ENCODE measurements around the gene LAPTM5.
"Not testable (repeated sequence)": the region's sequence is repeated elsewhere in the genome, so short reads cannot be mapped to it uniquely, and the experiment has no call there.

The LAPTM5 gene

GRCh38 chr1:30757352-30758120 is at the start of gene LAPTM5:
Gene LAPTM5 (minus strand): TSS chr1:30757774. CDS start chr1:30757745, 29 bp downstream.
- DNase-seq = peak; percentile 60

- no peak for DNase-seq
These were observed 49.1 kb upstream of the LAPTM5 start for GRCh38 chr1:30806381-30807317.

- no peak for DNase-seq
These were observed 47.9 kb upstream of the LAPTM5 start for GRCh38 chr1:30805304-30806003.

GRCh38 chr1:30804822-30805221 is 47.2 kb upstream of the LAPTM5 start:
- no peak for DNase-seq

- no peak for DNase-seq
These were observed 46.8 kb upstream of the LAPTM5 start for GRCh38 chr1:30804352-30804751.

- no peak for DNase-seq
These were observed 46.0 kb upstream of the LAPTM5 start for GRCh38 chr1:30803562-30803961.

GRCh38 chr1:30801771-30802198 is 44.2 kb upstream of the LAPTM5 start:
- peak; percentile 85 for DNase-seq

- DNase-seq = no peak
These were observed 41.6 kb upstream of the LAPTM5 start for GRCh38 chr1:30799233-30799511.

GRCh38 chr1:30798389-30799232 is 41.0 kb upstream of the LAPTM5 start:
- DNase-seq = no peak

- no peak for DNase-seq
These were observed 37.5 kb upstream of the LAPTM5 start for GRCh38 chr1:30795026-30795425.

- DNase-seq = no peak
These were observed 36.7 kb upstream of the LAPTM5 start for GRCh38 chr1:30794260-30794659.

- DNase-seq = no peak
These were observed 35.6 kb upstream of the LAPTM5 start for GRCh38 chr1:30793209-30793608.

- DNase-seq = no peak
These were observed 34.3 kb upstream of the LAPTM5 start for GRCh38 chr1:30791868-30792267.

- no peak for DNase-seq
These were observed 33.5 kb upstream of the LAPTM5 start for GRCh38 chr1:30790850-30791778.

- DNase-seq = not testable (repeated sequence)
These were observed 32.6 kb upstream of the LAPTM5 start for GRCh38 chr1:30790256-30790525.

- DNase-seq = no peak
These were observed 32.0 kb upstream of the LAPTM5 start for GRCh38 chr1:30789388-30790255.

GRCh38 chr1:30788580-30789387 is 31.2 kb upstream of the LAPTM5 start:
- no peak for DNase-seq

GRCh38 chr1:30787856-30788495 is 30.4 kb upstream of the LAPTM5 start:
- no peak for DNase-seq

- DNase-seq = no peak
These were observed 29.7 kb upstream of the LAPTM5 start for GRCh38 chr1:30787266-30787665.
